NCI-H2107 treated with DMSO at 0.1 percent for 48 hours (cell line): ENCODE data around the gene NECTIN3.

Source experiments
- DNase-seq: peaks from one replicate; lab custom pipeline; 2025; ENCODE audit not compliant: unreplicated experiment; lab: John Stamatoyannopoulos, UW

Gene NECTIN3

DNA sequence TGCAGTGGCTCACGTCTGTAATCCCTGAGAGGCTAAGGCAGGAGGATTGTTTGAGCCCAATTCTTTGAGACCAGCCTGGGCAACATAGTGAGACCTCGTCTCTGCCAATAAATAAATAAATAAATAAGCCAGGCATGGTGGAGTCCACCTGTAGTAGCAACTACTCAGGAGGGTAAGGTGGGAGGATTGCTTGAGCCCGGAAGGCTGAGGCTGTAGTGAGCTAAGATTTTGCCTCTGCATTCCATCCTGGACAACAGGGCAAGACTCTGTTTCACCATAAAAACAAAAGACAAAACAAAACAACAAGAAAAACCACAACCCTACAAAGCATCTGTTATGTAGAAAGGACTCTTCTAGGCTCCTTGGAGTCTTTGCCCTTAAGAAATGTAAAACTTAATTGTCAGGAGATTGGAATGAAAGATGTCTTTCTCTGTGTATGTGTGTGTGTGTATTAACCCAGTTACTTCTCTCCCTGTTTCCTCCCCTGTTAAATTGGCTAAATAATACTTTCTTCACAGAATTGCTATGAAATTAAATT, 9.5 kb downstream of the NECTIN3 start:
- DNase-seq, result no peak

DNA sequence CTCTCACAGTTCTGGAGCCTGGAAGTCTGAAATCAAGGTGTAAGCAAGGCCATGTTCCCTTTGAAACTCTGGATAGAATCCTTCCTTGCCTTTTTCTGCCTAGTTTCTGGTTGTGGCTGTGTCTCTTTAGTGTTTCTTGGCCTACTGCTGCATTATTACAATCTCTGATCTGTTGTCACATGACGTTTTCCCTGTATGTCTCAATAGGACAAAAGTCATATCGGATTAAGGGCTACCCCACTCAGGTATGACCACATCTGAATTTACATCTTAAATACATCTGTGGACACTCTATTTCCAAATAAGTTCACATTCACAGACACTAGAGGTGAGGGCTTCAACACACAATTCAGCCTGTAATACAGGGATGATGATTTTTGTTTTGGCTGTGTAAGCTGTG, 13.3 kb downstream of the NECTIN3 start:
- no peak for DNase-seq

DNA sequence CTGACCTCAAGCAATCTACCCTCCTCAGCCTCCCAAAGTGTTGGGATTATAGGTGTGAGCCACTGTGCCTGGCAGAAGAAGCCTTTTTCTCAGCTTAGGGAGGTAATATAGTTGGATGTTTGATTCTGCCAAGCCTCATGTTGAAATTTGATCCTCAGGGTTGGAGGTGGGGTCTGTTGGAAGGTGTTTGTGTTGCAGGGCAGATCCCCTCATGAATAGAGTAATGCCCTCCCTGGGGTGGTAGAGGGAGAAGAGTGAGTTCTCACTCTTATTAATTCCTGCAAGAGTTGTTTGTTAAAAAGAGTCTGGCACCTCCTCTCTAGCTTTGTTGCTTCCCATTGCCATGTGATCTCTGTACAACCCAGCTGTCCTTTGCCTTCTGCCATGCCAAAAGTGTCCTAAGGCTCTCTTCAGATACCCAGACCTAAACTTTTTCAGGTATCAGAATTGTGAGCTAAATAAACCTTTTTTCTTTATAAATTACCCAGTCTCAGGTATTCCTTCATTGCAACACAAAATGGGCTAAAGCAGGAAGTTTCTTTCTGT, 16.4 kb downstream of the NECTIN3 start:
- DNase-seq, result no peak

DNA sequence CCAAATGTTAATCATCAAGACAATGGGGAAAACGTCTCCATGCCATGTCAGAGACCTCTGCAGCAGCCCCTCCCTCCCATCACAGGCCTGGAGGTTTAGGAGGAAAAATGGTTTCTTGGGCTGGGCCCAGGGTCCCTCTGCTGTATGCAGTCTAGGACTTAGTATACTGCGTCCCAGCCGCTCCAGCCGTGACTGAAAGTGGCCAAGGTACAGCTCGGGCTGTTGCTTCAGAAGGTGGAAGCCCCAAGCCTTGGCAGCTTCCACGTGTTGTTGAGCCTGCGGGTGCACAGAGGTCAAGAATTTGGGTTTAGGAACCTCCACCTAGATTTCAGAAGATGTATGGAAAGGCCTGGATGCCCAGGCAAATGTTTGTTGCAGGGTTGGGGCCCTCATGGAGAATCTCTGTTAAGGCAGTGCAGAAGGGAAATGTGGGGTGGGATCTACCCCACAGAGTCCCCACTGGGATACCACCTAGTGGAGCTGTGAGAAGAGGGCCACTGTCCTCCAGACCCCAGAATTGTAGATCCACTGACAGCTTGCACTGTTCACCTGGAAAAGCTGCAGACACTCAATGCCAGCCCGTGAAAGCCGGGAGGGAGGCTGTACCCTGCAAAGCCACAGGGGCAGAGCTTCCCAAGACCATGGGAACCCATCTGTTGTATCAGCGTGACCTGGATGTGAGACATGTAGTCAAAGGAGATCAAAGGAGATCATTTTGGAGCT, 25.0 kb downstream of the NECTIN3 start:
- DNase-seq, result no peak

DNA sequence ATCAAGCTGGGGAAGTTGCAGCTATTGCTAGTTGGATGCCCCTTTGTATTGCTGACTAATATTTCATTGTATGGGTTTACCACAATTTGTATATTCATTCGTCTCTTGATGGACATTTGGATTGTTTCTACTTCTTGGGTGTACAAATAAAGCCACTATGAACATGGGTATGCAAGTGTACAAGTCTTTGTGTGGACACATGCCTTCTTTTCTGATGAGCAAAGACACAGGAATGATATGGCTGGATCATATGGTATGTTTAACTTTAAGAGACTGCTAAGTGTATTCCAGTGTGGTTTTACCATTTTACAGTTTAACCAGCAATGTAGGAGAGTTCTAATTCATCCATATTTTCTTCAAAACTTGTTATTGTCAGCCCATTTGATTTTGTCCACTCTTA, 32.2 kb downstream of the NECTIN3 start:
- no peak for DNase-seq

DNA sequence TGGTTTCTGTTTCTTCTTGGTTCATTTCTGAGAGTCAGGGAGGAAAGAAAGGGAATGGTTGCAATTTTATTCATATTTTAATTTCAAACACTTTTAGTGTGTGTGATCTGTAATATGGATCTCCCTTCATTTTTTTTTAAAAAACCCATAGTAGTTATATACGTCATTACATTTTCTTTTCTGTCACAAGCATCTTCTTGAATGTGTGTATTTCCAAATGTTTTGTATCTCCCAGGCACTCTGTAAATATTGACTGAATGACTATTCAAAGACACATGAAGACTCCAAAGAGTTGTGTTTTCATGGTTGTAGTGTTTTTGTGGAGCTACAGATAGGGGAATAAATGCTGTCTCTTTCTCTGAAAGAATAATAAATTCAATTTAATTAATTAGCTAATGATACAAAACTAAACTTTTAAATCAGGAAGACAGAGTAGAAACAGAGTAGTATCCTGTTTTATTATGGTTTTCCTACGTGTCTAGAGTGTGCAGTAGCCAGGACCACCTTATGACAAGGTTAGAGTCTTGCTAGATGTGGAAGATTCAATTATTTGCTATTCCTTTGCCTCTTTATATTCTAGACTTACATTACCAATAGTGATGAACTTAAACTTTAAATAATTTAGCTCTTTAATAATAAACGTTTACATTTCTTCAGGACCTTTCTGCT, 35.5 kb downstream of the NECTIN3 start:
- DNase-seq, result no peak

DNA sequence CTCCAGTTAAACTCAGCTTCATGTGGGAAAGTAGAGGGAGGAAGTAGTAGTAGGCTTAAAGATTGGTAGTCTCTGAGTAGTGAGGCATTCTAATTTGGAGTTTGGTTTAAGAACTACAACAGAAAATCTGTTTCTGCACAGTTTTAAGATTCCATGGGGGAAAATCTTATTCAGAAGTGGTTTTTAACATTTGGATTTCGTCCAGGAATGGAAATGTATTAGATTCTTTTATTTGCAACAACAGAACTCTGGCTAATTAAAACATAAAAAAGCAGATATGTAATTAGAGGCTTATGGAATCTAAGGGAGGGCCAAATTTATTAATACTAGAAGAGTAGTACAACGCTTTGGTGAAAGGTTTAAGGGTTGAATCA, 36.0 kb downstream of the NECTIN3 start:
- DNase-seq, result no peak

DNA sequence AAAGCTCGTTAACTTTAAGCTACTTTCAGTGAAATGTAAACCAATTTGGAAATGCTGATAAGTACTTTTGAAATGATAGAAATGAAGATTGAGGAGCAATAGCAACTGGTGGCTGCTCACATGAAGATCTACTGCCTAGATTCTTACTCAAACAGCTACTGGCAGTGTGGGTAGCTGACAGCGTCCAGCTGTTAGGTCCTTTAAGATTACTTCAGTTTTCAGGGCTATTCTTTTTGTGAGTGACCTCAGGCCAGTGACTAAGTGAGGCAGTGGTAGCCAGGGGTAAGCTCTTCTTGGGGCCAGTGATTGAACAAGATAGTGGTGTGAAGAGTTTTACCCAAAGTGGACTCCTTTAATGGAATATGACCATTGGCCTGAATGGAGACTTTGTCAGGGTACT, 41.3 kb downstream of the NECTIN3 start:
- no peak for DNase-seq

DNA sequence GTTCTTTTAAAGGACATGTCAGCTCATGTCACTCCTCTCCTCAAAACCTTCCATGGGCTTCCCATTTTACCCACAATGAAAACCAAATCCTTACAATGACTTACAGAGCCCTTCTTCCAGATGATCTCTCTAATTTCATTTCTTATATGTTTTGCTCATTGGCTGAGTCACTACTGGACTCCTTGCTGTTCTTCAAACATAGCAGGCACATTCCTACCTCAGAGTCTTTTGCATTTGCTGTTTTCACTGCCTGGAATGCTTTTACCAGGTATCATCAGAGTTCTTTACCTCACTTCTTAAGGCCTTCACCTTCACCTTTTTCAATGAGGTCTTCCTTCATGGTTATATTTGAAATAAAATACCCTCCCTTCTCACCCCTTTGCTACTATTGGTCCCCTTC, 57.3 kb downstream of the NECTIN3 start:
- no peak for DNase-seq

DNA sequence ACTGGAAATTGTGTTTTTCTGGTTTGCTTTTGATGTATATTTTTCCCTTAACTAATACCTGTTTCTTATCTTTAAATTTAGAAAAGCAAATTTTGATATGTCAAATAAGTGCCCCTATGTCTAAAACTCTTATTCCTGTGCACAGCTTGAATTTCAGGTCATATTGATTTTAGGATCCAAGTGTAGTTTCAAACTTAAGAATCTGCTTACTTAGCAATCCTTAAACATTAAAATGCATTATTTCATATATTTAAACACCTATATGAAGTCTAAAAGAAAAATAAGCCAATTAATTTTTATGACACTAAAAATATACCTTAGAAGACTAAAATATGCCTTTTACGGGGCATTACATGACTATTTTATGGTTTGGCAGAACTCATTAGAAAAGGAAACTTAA, 59.2 kb downstream of the NECTIN3 start:
- no peak for DNase-seq

DNA sequence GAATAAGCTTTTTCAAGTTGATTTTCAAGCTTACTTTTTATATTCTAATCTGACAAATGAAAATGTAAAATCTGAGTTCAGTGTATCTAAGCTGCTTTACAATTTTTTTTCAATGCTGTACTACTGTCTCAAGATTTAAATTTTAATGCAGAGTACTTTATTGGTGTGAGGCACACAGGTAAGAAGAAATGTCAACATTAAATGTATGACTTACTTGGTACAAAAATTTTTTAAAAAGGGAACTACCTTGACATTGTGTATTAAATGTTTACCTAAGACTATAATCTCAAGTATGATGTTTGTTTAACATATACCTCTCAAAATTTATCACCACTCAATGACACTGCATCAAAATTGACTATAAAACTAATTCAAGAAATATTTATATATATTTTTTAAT, 62.7 kb downstream of the NECTIN3 start:
- no peak for DNase-seq

DNA sequence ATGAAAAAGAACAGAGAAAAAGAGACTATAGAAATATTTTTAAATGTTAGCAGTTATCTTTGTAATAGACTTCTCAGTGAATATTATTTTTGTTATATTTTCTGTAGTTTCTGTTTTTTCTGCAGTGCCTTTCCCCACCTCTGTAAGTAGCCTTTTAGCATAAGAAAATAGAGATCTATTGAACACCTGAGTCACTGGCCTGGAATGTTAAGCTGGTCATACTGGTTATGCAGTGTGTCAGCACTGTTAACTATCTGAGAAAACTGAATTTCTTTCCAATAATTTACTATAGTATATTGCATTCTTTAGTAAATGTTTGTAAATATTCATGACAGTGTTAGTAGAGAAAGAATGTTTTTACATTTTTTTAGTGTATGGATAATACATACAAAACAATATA, 79.8 kb downstream of the NECTIN3 start:
- DNase-seq, result no peak

DNA sequence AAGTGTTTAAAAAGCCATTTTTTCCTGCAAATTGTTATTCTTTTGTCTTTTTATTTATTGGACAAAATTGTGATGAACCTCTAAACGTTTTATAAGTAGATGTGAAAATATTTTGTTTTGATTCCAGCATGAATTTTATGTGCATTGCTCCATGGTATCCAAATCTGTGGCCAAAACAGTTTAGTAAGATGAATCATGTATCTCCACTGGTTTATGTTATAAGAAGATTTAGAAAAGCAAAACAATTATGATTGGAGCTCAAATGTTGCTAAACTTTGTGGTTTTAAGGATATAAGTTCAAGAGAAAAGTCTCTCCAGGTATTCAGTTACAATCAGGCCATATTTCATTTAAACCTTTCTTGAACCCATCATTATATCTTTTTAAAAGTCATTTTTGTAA, 80.9 kb downstream of the NECTIN3 start:
- no peak for DNase-seq

DNA sequence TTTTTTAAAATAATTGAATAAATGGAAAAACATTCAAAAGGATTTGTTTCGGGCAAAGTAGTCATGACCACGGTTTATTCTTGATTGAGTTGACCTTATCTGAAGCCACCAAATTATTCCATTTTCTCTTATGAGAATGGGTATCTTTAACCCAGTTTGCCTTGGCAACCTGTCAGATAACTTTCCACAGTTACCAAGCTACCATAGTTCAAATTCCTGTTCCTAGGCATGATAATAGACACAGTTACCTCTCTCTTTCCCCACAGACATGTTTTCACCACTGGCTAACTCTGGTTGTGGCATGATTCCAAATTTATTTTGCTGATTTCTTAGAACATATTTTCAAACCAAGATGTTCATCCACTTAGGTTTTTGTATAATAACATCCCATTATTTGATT, 84.9 kb downstream of the NECTIN3 start:
- no peak for DNase-seq

DNA sequence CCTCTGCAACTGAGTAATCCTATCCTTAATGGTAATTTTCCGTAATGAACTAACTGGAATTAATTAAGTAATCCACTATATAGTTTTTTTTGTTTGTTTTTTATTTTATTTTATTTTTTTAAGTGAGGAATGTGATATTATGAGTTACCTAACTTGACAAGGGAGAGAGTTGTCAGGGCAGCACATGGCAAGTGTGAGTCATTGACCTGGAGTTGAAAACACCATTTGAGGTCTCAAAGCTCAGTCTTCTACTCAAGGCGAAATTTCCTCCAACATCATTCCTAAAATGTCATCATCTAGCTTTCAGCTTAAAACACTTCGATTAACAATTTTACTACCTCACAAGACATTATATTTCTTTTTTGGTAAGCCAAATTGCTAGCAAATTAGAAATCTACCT, 87.8 kb downstream of the NECTIN3 start:
- DNase-seq, result no peak

DNA sequence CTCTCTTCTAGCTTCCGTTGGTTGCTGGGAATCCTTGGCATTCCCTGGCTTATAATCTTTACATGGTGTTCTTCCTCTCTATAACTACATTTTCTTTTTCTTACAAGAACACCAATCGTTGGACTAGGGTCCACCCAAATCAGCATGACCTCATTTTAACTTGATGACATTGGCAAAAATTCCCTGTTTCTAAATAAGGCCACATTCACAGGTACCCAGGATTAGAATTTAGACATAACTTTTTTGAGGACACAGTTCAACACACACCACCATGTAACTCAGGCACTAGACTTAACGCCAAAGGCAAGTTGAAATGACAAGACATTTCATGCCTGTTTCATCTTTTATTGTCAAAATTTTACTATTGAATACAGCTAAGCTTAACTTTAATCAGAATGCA, 93.0 kb downstream of the NECTIN3 start:
- DNase-seq, result no peak

DNA sequence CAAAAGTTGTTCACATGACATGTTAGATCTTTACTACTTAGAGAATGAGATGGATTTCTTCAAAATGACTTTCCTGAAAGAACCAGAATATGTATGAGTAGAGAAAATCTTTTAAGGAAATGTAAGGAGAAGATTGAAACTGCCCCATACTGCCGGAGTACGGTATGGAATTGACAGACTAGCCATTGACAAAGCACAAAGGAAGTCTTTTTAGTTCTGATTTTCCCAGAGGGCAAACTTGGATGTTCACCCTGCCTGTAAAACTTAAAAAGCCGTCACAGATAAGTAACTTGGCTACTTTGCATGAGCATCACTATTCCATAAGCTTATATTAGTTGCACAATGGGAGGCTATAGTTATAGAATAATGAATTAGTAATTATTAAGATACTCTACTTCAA, 93.8 kb downstream of the NECTIN3 start:
- no peak for DNase-seq

DNA sequence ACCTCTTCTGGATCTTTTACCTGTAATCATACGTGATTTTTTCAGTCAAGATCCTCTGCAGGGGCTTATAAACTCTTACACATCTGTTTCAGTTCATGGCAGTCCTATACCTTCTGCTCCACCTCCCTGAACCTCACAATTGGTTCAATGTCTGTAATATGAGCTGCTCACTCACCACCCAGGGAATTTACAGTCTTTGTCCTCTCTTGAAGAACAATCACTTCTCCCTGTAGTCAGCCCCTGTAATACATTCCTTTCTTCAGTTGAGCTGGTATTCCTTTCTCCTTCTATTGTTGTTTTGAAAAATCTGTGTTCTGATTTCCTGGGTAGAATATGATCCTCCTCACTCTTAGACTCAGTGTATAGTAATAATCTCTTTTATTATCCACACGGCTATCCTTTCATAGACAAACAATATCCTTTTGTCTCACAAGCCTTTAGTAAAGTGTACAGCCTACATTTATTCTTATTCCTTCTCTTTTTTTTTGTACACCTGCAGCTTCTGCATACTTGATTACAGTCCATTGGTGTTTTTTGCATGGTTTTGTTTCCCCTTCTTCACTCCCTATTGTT, 101.8 kb downstream of the NECTIN3 start:
- DNase-seq, result no peak

DNA sequence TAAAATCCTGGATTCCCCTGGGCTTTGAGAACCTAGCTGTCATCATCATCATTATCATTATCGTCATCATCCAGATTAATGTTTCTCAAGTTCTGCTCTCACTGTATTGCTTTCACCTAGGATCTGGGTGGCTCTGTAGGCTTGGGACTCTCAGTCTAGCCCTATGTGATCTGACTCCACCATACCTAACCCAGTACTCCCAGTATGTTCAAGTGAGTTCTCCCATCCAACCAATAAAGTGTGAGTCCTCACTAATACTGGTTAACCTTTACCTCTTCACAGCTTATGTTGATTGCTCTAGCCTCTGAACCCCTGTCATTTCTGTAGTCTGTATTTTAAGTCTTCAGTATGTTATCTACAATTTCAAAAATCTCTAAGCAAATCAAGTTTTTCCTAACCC, 102.3 kb downstream of the NECTIN3 start:
- DNase-seq, result no peak

DNA sequence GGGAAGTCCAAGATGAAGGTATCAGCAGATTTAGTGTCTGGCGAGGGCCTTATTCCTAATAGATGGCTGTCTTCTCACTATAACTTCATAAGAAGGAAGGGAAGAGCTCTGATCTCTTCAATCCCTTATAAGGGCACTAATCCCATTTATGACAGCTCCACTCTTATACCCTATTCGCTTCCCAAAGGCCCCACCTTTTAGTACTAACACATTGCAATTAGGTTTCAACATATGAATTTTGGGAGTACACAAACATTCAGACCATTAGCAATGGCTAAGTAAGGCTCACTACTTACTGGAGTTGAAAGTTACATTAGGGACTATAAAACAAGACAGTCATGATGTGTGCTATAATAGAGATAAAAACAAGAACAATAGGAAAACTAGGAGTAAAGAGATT, 118.9 kb downstream of the NECTIN3 start:
- no peak for DNase-seq

DNA sequence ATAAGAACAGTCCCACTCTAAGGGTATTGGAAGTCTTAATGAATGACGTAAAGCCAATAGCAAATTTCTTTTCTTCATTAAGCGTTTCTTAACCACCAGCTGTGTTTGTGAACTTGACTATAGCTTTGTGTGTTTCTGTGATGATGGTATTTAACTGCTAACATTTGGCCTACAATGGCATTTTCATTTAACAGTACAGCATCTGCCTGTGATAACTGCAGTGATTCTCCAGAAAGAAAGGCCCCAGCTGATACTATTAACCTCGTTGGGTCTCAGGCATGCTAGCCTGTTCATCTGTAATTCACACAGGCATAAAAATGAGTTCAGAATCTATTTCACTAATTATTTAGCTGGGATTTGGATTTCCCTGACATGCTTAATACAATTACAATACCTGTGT, 121.9 kb downstream of the NECTIN3 start:
- DNase-seq, result no peak

DNA sequence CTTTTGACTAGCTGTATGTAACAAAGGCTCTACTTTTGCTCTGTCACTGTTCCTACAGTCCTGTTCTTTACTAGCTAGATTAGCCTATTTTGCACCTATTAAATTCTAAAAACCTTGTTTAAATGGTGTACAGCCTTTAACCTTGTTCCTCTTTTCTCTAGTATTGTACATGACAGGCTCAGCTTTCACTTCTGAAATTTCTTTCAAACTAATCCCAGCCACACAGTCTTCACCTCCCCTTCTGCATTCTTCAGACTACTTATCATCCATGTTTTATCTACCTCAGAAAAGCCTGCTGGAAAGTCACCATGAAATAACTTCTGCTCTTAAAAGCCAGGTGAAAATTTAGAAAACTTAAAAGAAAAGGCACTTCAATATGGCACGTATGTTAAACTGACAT, 122.4 kb downstream of the NECTIN3 start:
- no peak for DNase-seq
